Measurements from ENCODE around the gene HBEGF. TPM values are rescaled to one million over a fixed set of nuclear protein-coding genes. Genes with fewer than 3 reads are reported as not detected.

Gene HBEGF
- total RNA-seq, 1 experiment from 2014 or later, result 2.4 TPM

DNA sequence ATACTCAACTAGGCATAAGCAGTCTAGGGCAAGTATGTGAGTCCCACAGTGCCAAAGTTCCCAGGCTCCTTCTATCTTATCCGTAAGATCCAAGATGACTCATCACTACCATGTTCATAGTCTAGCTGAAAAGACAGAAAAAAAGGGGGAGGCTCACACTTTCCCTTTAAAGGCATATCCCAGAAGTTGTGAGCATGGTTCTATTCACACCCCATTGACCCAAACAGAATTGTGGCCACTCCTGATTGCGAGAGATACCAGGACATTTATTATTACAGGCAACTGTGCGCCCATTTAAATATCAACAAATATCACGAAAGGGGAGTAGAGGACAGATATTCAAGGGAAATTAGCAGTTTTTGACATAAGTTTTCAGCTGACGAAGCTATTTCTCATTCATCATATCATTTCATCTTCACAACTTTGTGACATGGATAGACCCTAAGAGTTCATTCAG is 35.4 kb downstream of the HBEGF start:
- no peak overlapping the region for H3K18ac ChIP-seq (ENCODE audit: insufficient read length, low read depth, low read length)
- H3K14ac ChIP-seq (ENCODE audit: insufficient read depth, low read length), result no peak overlapping the region
- H3K79me1 ChIP-seq (ENCODE audit: insufficient read depth, low read depth, low read length, poor library complexity, severe bottlenecking), result no peaks in the 10 kb centered on the region
- no peaks in the 10 kb centered on the region; the same call in 1 of the 2 replicates for H3K4me1 ChIP-seq (ENCODE audit: insufficient read depth, low read length)
- H4K8ac ChIP-seq (replicated peaks; ENCODE audit: insufficient read length, low read depth, low read length), result no peak overlapping the region
- TF ChIP-seq, protein P1, sequence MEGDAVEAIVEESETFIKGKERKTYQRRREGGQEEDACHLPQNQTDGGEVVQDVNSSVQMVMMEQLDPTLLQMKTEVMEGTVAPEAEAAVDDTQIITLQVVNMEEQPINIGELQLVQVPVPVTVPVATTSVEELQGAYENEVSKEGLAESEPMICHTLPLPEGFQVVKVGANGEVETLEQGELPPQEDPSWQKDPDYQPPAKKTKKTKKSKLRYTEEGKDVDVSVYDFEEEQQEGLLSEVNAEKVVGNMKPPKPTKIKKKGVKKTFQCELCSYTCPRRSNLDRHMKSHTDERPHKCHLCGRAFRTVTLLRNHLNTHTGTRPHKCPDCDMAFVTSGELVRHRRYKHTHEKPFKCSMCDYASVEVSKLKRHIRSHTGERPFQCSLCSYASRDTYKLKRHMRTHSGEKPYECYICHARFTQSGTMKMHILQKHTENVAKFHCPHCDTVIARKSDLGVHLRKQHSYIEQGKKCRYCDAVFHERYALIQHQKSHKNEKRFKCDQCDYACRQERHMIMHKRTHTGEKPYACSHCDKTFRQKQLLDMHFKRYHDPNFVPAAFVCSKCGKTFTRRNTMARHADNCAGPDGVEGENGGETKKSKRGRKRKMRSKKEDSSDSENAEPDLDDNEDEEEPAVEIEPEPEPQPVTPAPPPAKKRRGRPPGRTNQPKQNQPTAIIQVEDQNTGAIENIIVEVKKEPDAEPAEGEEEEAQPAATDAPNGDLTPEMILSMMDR (conservative IDR thresholded peaks at IDR 0.05), result no peak
- no peaks in the 10 kb centered on the region for H3K9me3 ChIP-seq (ENCODE audit: control insufficient read depth, low read depth, low read length)
- Mint-ChIP-seq H3K27ac (no peak overlapping the region), H3K4me3 (no peak overlapping the region), H3K9me3 (no peaks in the 10 kb centered on the region), H3K36me3 (ENCODE audit: insufficient read depth in 1 of 3, low read depth in 3 of 3) (no peaks in the 10 kb centered on the region), H3K27me3 (ENCODE audit: low read depth) (peaks cover 2% of the 10 kb centered on the region; the same call in 1 of the 2 replicates), H3K4me1 (peaks cover 9% of the 10 kb centered on the region in 2 experiments)
- no peak overlapping the region for H4K5ac ChIP-seq (ENCODE audit: insufficient read length, low read depth, low read length)
- H3K23ac ChIP-seq (ENCODE audit: insufficient read length, low read depth, low read length), result no peak overlapping the region
- no peak for DNase-seq
- no peaks in the 10 kb centered on the region for H3K27me3 ChIP-seq (ENCODE audit: insufficient read depth, low read length)
- no peak overlapping the region for H2BK120ac ChIP-seq (ENCODE audit: low read depth, low read length, poor library complexity, severe bottlenecking)
- H4K91ac ChIP-seq (ENCODE audit: insufficient read length, low read depth, low read length), result no peak overlapping the region
- no peak overlapping the region for H2AK5ac ChIP-seq (ENCODE audit: insufficient read length, low read length)
- H2BK5ac ChIP-seq (ENCODE audit: insufficient read length, low read length), result no peak overlapping the region
- no peak overlapping the region for H3K4ac ChIP-seq (ENCODE audit: low read depth, low read length)
- no peaks in the 10 kb centered on the region for H3K23me2 ChIP-seq (ENCODE audit: insufficient read length, low read depth, low read length, poor library complexity, severe bottlenecking)
- H3K79me2 ChIP-seq (ENCODE audit: insufficient read depth, low read length), result no peaks in the 10 kb centered on the region
- no peak overlapping the region for H2BK15ac ChIP-seq (ENCODE audit: low read depth, low read length)
- H2AFZ ChIP-seq (ENCODE audit: low read length), result no peak overlapping the region
- no CpG with 5 or more reads among the region's 5 CpGs for WGBS (ENCODE audit: extremely low coverage, insufficient read length, low lambda C conversion rate)
- H3K56ac ChIP-seq (ENCODE audit: insufficient read length, low read depth, low read length), result no peak overlapping the region
- no peak overlapping the region for H2BK20ac ChIP-seq (ENCODE audit: low read depth, low read length, poor library complexity, severe bottlenecking)
- H3T11ph ChIP-seq (ENCODE audit: low read length), result no peak overlapping the region
- no peak overlapping the region for H3K9ac ChIP-seq (ENCODE audit: extremely low read depth, insufficient read length, low read length)
- no peak overlapping the region for H3K4me2 ChIP-seq (ENCODE audit: insufficient read depth, insufficient read length, low read length)
- no peaks in the 10 kb centered on the region for H4K20me1 ChIP-seq (ENCODE audit: control insufficient read depth, insufficient read depth, insufficient read length)
- no peak overlapping the region for H3K27ac ChIP-seq (ENCODE audit: insufficient read length, low read depth, low read length)
- no peak overlapping the region for H2BK12ac ChIP-seq (ENCODE audit: insufficient read length, low read depth, low read length)

Measured in H9 (cell line).